DND-41 (cell line): Measurements from ENCODE around the gene AMPD3.

Experiments used
- CTCF ChIP-seq: IDR thresholded peaks from 2 replicates; pipeline ENCODE4 v1.5.1; 2012; ENCODE audit warnings: borderline replicate concordance, low read length, moderate library complexity, mild to moderate bottlenecking; ENCODE audit not compliant: poor library complexity, severe bottlenecking; ENCODE audit errors: extremely low read depth
- EZH2 ChIP-seq: IDR thresholded peaks from 3 replicates; pipeline ENCODE4 v1.6.1; 2012; ENCODE audit warnings: borderline replicate concordance, low read depth, mild to moderate bottlenecking, moderate library complexity, low read length, inconsistent platforms; ENCODE audit not compliant: severe bottlenecking

- TF ChIP-seq CTCF (no peak), EZH2 (no peak)
Measured at GRCh38 chr11:10494636-10495463, 39.8 kb downstream of the AMPD3 start.
